Trophoblast cell (in vitro differentiated cells and primary cell): ENCODE measurements around the gene GATAD1.
"Not testable (repeated sequence)": the region's sequence is repeated elsewhere in the genome, so short reads cannot be mapped to it uniquely, and the experiment has no call there.

Source experiments
- DNase-seq, 2 donors: peaks; one replicate each; pipeline ENCODE4 v3.0.0-alpha.2; 2016
- H2AFZ ChIP-seq: 2 replicates; pipeline ENCODE4 v1.6.1; 2013; ENCODE audit warnings: low read length, moderate library complexity, mild to moderate bottlenecking; ENCODE audit not compliant: insufficient read depth, poor library complexity
- H2AK5ac ChIP-seq: 2 replicates; pipeline ENCODE4 v1.6.1; 2013; ENCODE audit warnings: mild to moderate bottlenecking, low read length
- H2BK120ac ChIP-seq: 2 replicates; pipeline ENCODE4 v1.6.1; 2013; ENCODE audit warnings: low read length, mild to moderate bottlenecking, moderate library complexity; ENCODE audit not compliant: insufficient read depth, poor library complexity
- H2BK12ac ChIP-seq: 2 replicates; pipeline ENCODE4 v1.6.1; 2013; ENCODE audit warnings: mild to moderate bottlenecking, low read length, moderate library complexity
- H2BK5ac ChIP-seq: 2 replicates; pipeline ENCODE4 v1.6.1; 2013; ENCODE audit warnings: low read length, low read depth, moderate library complexity, mild to moderate bottlenecking; ENCODE audit not compliant: poor library complexity
- H3K14ac ChIP-seq: 2 replicates; pipeline ENCODE4 v1.6.1; 2013; ENCODE audit warnings: mild to moderate bottlenecking, low read length
- H3K18ac ChIP-seq: 2 replicates; pipeline ENCODE4 v1.6.1; 2013; ENCODE audit warnings: mild to moderate bottlenecking, low read length
- H3K23ac ChIP-seq: 2 replicates; pipeline ENCODE4 v1.6.1; 2013; ENCODE audit warnings: low read length
- H3K27ac ChIP-seq: 2 replicates; pipeline ENCODE4 v1.5.1; 2013; ENCODE audit warnings: low read depth, mild to moderate bottlenecking, inconsistent platforms, low read length, moderate library complexity
- H3K27me3 ChIP-seq: 2 replicates; pipeline ENCODE4 v1.6.1; 2013; ENCODE audit warnings: inconsistent platforms, mild to moderate bottlenecking, low read length, moderate library complexity; ENCODE audit not compliant: insufficient read depth
- H3K36me3 ChIP-seq, 2 experiments: 1 replicate in 1 of 2; 2 replicates in 1 of 2; pipeline ENCODE4 v1.6.1; 2013; ENCODE audit warnings: low read length in 2 of 2, mild to moderate bottlenecking in 2 of 2, moderate library complexity in 1 of 2; ENCODE audit not compliant: insufficient read depth in 2 of 2, control insufficient read depth in 1 of 2
- H3K4ac ChIP-seq: 2 replicates; pipeline ENCODE4 v1.6.1; 2013; ENCODE audit warnings: low read depth, mild to moderate bottlenecking, low read length, moderate library complexity
- H3K4me1 ChIP-seq, 2 experiments: 1 replicate in 1 of 2; 2 replicates in 1 of 2; pipeline ENCODE4 v1.6.1; 2013; ENCODE audit warnings: low read length in 2 of 2, mild to moderate bottlenecking in 2 of 2, moderate library complexity in 1 of 2; ENCODE audit not compliant: insufficient read depth in 2 of 2, control insufficient read depth in 1 of 2
- H3K4me2 ChIP-seq: 2 replicates; pipeline ENCODE4 v1.6.1; 2013; ENCODE audit warnings: inconsistent platforms, mild to moderate bottlenecking, low read length, moderate library complexity
- H3K4me3 ChIP-seq: 2 replicates; pipeline ENCODE4 v1.5.1; 2013; ENCODE audit warnings: mild to moderate bottlenecking, low read depth, low read length, inconsistent platforms
- H3K79me1 ChIP-seq: one replicate; pipeline ENCODE4 v1.6.1; 2013; ENCODE audit warnings: low read length
- H3K79me2 ChIP-seq: 2 replicates; pipeline ENCODE4 v1.6.1; 2013; ENCODE audit warnings: low read length, mild to moderate bottlenecking; ENCODE audit not compliant: control insufficient read depth, insufficient read depth, poor library complexity
- H3K9ac ChIP-seq: 2 replicates; pipeline ENCODE4 v1.6.1; 2013; ENCODE audit warnings: mild to moderate bottlenecking, low read length
- H3K9me3 ChIP-seq: 2 replicates; pipeline ENCODE4 v1.6.1; 2013; ENCODE audit warnings: low read depth, mild to moderate bottlenecking, control low read depth, inconsistent platforms, low read length; ENCODE audit not compliant: insufficient read depth
- H4K12ac ChIP-seq: 2 replicates; pipeline ENCODE4 v1.6.1; 2013; ENCODE audit warnings: low read depth, mild to moderate bottlenecking, low read length, moderate library complexity
- H4K8ac ChIP-seq: 2 replicates; pipeline ENCODE4 v1.6.1; 2013; ENCODE audit warnings: low read depth, mild to moderate bottlenecking, low read length, moderate library complexity
- H4K91ac ChIP-seq: one replicate; pipeline ENCODE4 v1.6.1; 2013; ENCODE audit warnings: low read depth, mild to moderate bottlenecking, low read length, moderate library complexity
- WGBS: extraction: QIAGEN DNeasy Blood & Tissue Kit; methylation state at CpG from one replicate; pipeline ENCODE4 v1.1.7; 2013; ENCODE audit warnings: missing lambda C conversion rate; ENCODE audit not compliant: insufficient read length, insufficient coverage; ENCODE audit errors: extremely low coverage; 5-methylcytosine and 5-hydroxymethylcytosine counted together

GATAD1 gene

DNA sequence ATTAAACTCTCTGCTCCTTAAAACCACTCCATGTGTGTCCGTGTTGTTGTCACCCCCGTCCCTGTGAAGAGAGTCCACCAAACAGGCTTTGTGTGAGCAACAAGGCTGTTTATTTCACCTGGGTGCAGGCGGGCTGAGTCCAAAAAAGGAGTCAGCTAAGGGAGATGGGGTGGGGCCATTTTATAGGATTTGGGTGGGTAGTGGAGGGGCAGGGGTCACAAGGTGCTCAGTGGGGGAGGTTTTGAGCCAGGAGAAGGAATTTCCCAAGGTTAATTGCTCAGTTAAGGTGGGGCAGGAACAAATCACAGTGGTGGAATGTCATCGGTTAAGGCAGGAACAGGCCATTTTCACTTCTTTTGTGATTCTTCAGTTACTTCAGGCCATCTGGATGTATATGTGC lies 31.9 kb downstream of the GATAD1 start:
- not testable (repeated sequence) for H3K27me3 ChIP-seq, H3K4ac ChIP-seq, H4K8ac ChIP-seq, H3K79me1 ChIP-seq, H2BK12ac ChIP-seq, H2AFZ ChIP-seq, H3K79me2 ChIP-seq, H2BK5ac ChIP-seq, H3K4me2 ChIP-seq, H3K14ac ChIP-seq, H3K4me1 ChIP-seq, H2BK120ac ChIP-seq, H3K36me3 ChIP-seq, H4K91ac ChIP-seq, H2AK5ac ChIP-seq, H3K9ac ChIP-seq, H3K4me3 ChIP-seq, H3K27ac ChIP-seq, H3K18ac ChIP-seq, H3K23ac ChIP-seq, H4K12ac ChIP-seq, H3K9me3 ChIP-seq, DNase-seq
- WGBS = no CpG with 5 or more reads among the region's 4 CpGs

- not testable (repeated sequence) for H4K12ac ChIP-seq, H3K23ac ChIP-seq, H3K79me1 ChIP-seq, H3K36me3 ChIP-seq, H2BK12ac ChIP-seq, H3K14ac ChIP-seq, H3K4me1 ChIP-seq, H3K9ac ChIP-seq, H4K8ac ChIP-seq, H3K18ac ChIP-seq, H4K91ac ChIP-seq, H2AFZ ChIP-seq, H2AK5ac ChIP-seq, H2BK120ac ChIP-seq, H3K79me2 ChIP-seq, H2BK5ac ChIP-seq, H3K9me3 ChIP-seq, H3K27ac ChIP-seq, H3K4ac ChIP-seq, H3K4me3 ChIP-seq, DNase-seq, H3K4me2 ChIP-seq, H3K27me3 ChIP-seq
- no CpG with 5 or more reads among the region's 6 CpGs for WGBS
Measured at GRCh38 chr7:92483624-92484023, 36.3 kb downstream of the GATAD1 start.

DNA sequence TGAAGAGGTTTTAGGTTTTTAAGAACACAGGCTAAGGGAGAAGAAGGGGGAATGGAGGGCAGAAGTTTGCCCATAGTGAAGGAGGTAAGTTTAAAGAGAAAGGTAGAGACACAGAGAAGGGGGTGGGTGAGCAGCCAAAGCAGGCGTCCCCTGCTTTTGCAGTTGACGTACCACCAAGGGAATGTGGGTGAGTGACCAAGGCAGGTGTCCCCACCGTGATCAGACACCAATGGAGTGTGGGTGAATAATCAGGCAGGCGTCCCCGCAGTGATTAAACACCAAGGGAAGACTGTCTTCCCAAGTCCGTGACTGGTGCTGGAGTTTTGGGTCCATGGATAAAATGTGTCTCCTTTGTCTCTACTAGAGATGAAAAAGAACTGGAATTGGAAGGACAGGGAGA lies 36.9 kb downstream of the GATAD1 start:
- H2AK5ac ChIP-seq, H2BK12ac ChIP-seq, H3K9me3 ChIP-seq, H3K14ac ChIP-seq, H3K79me1 ChIP-seq, H3K27me3 ChIP-seq, H3K79me2 ChIP-seq, H4K91ac ChIP-seq, H2BK120ac ChIP-seq, H3K9ac ChIP-seq, H3K4ac ChIP-seq, H3K27ac ChIP-seq, H4K8ac ChIP-seq, H4K12ac ChIP-seq, H2AFZ ChIP-seq, H3K4me1 ChIP-seq, H3K4me2 ChIP-seq, H3K4me3 ChIP-seq, H2BK5ac ChIP-seq, DNase-seq, H3K23ac ChIP-seq, H3K36me3 ChIP-seq, H3K18ac ChIP-seq: not testable (repeated sequence)
- WGBS = no CpG with 5 or more reads among the region's 6 CpGs

DNA sequence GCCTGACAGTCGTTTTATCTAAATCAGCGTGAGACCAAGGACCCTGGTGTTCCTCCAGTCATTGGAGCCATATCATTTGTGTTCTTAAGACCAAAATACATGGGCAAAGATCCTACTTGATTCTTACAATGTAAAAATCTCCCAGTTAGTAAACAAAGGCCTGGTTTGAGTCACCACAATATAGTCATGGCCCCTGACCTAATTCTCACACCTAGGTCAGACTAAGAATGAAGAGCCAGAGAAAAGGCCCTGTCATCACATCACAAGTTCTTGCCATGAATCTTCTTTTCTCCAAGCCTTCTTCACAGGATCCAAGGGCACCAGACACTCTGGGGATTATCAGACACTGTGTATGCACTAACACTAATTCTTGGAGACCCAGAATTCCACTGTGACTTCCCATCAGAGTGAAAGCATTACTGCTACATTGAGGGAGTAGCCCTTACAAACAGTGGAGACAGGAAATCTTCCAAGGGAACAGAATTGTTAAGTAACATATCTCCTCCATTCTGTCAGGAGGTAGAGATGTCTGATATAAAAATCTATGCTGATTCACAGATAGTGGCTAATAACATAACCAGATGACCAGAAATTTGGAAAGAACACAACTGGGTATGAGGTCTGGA lies 38.1 kb downstream of the GATAD1 start:
- Histone ChIP-seq H2BK5ac (no peak overlapping the region), H3K9me3 (no peaks in the 10 kb centered on the region), H4K8ac (no peak overlapping the region), H3K36me3 (peaks cover 0 to 3% of the 10 kb centered on the region in 2 experiments), H3K4me3 (no peak overlapping the region), H3K4me2 (no peak overlapping the region), H3K27ac (no peak overlapping the region), H3K79me2 (no peaks in the 10 kb centered on the region), H4K91ac (no peak overlapping the region), H2BK12ac (no peak overlapping the region), H2AK5ac (no peak overlapping the region), H3K79me1 (no peaks in the 10 kb centered on the region), H3K4ac (no peak overlapping the region), H3K18ac (no peak overlapping the region), H4K12ac (no peak overlapping the region), H3K4me1 (no peaks in the 10 kb centered on the region), H2AFZ (no peak overlapping the region), H3K27me3 (no peaks in the 10 kb centered on the region), H3K14ac (no peak overlapping the region), H2BK120ac (no peak overlapping the region), H3K9ac (no peak overlapping the region), H3K23ac (no peak overlapping the region)
- WGBS = no CpG with 5 or more reads among the region's 2 CpGs
- DNase-seq = no peak
